Stomach smooth muscle (tissue), 2 donors: Measurements from ENCODE around the gene LYPD6B.

Source experiments
- H3K27ac ChIP-seq: one replicate; pipeline ENCODE4 v1.7.0; 2013; ENCODE audit warnings: mild to moderate bottlenecking, low read length, inconsistent platforms
- H3K27me3 ChIP-seq, 2 donors: one replicate each; pipeline ENCODE4 v1.7.0; 2013; ENCODE audit warnings: low read length in 2 of 2; ENCODE audit not compliant: insufficient read depth in 2 of 2, control insufficient read depth in 1 of 2
- H3K36me3 ChIP-seq, 2 donors: one replicate each; pipeline ENCODE4 v1.7.0; 2013; ENCODE audit warnings: low read length in 2 of 2; ENCODE audit not compliant: control insufficient read depth in 2 of 2, insufficient read depth in 2 of 2
- H3K4me1 ChIP-seq: one replicate; pipeline ENCODE4 v1.7.0; 2013; ENCODE audit warnings: low read length; ENCODE audit not compliant: control insufficient read depth, insufficient read depth
- H3K4me3 ChIP-seq, 2 donors: one replicate each; pipeline ENCODE4 v1.7.0; 2013; ENCODE audit warnings: low read length in 2 of 2
- H3K9ac ChIP-seq, 2 donors: one replicate each; pipeline ENCODE4 v1.7.0; 2013; ENCODE audit warnings: low read length in 2 of 2, mild to moderate bottlenecking in 1 of 2
- H3K9me3 ChIP-seq, 2 donors: one replicate each; pipeline ENCODE4 v1.7.0; 2013; ENCODE audit warnings: low read length in 2 of 2; ENCODE audit not compliant: control insufficient read depth in 2 of 2
- donor health status: healthy.
- donor health status: Pancreatic carcinoma.

LYPD6B gene

DNA sequence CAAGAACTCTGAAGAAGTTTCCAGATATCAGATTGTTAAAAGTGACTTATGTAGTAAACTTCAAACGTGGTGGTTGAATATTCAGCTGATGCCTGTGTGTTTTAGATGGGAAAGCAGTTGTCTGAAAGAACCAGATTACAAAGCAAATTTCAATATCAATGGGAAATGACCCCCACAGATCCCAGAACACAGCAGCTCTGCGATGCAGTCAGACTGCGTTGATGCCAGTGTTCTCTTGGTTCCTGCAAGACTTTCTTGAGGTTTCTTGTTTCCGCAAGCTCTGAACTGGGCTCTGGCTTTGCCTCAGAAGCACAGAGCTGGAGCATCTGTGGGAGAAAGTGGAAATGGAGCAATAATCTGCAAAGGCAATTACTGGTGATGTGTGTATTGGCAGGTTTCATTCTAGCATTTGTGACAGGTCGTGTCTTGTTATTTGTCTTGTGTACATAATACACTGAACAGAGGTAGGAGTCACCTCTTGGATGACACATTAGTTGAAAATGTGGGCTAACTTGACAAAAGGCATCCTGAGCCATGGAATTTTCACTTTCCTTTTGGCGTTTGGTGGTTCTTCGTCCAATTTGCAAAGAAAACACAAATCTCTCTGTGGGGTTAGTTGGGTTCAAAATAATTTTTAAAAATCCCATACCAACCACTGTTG, 10.8 kb upstream of the LYPD6B start:
- H3K4me1 ChIP-seq = no peaks in the 10 kb centered on the region
- no peak overlapping the region for H3K9ac ChIP-seq
- no peaks in the 10 kb centered on the region for H3K36me3 ChIP-seq
- H3K9me3 ChIP-seq = peaks cover 0 to 2% of the 10 kb centered on the region in 2 donors
- peaks cover 6% of the 10 kb centered on the region in 2 donors for H3K27me3 ChIP-seq
- no peak overlapping the region for H3K4me3 ChIP-seq
- H3K27ac ChIP-seq = no peak overlapping the region

DNA sequence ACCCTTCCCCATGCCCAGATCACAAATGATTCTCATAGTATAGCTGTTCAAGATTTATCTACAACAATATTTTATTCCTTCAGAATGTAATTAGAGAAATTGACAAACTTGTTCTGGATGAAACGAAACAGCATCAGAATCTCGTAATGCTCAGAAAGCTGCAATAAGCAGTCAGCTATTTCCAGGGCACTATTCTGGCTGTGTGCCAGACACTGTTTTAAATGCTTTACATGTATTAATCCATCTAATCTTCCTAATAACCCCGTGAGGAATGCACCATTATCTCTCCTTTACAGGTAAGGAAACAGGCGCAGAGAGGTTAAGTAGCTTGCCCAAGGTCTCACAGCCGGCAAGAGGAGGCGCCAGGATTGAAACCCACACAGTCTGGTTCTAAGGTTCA, 10.1 kb upstream of the LYPD6B start:
- Histone ChIP-seq H3K4me3 (no peak overlapping the region), H3K27ac (no peak overlapping the region), H3K4me1 (no peaks in the 10 kb centered on the region), H3K36me3 (no peaks in the 10 kb centered on the region), H3K27me3 (peaks cover 6% of the 10 kb centered on the region in 2 donors), H3K9me3 (peaks cover 0 to 2% of the 10 kb centered on the region in 2 donors), H3K9ac (no peak overlapping the region)

DNA sequence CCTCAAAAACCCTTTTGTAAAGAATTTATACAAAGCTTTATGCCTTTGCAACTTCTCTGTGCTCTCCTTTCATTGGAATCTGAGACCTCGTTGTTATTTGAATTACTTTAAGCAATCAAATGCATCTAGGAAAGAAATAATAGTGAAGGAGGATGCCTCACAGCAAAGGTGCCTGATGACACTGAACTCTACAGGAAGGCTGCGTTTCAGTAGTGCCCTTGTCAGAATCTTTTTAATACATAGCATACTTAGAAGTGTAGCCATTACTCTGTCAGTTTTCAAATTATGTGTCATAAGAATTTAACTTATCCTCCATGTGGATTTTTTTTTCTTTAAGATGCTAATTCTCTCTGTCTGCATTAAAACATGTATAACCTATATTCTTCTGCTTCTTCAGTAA, 9.6 kb upstream of the LYPD6B start:
- Histone ChIP-seq H3K27me3 (peaks cover 6% of the 10 kb centered on the region in 2 donors), H3K4me3 (no peak overlapping the region), H3K27ac (no peak overlapping the region)

DNA sequence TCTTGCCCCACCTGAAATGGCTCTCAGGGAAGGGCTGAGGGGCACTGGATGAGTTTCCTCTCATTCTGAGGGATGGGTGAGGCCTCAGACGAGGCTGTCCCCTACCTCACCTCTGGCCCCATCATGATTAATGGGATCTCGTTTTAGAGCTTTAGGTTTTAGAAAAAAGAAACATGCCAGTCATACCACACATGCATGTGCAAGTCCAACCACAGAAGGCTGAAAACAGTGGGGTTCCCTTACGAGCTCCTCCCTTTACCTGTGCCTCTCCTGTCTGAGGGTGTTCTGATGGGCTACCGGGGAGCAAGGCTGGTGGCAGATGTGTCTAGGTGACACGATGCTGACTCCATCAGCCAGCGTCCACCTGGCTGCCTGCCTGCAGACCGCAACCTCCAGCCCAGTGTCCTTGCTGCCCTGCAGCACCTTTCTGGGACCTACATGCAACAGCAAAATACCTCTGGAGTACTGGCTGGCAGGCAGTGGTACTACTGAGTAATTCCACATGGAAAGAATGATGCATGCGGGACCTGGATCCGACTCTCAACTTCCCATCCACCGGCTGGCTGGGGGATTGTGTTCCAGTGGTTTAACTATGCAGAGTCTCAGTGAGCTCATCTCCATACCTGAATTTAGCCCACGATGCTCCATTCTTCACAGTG, 9.1 kb upstream of the LYPD6B start:
- Histone ChIP-seq H3K27me3 (peaks cover 6 to 9% of the 10 kb centered on the region in 2 donors), H3K4me3 (no peak overlapping the region), H3K36me3 (no peaks in the 10 kb centered on the region), H3K9ac (no peak overlapping the region), H3K9me3 (peaks cover 0 to 2% of the 10 kb centered on the region in 2 donors), H3K27ac (no peak overlapping the region), H3K4me1 (no peaks in the 10 kb centered on the region)

More for the DNA sequence above, 9.6 kb upstream of the LYPD6B start:
- no peaks in the 10 kb centered on the region for H3K36me3 ChIP-seq
- H3K4me1 ChIP-seq = no peaks in the 10 kb centered on the region
- H3K9ac ChIP-seq = no peak overlapping the region
- H3K9me3 ChIP-seq = peaks cover 0 to 2% of the 10 kb centered on the region in 2 donors

DNA sequence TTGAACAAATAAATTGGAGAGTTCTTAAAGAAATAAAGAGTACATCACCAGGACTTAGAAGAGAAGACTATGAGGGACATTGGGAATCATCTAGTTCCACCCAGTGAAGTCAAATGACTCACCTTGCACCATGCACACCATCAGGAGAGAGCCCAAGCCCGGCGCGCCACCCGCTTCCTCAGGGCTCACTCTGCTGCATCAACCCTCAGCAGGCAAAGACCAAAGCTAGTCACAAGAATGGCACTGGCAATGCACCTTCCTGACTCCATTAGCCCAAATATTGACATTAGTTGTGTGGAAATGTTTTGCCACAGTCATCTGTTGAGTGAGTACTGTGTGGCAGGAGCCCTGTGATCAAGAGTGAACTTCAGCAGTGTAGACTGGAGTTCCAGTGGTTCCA, 7.1 kb upstream of the LYPD6B start:
- H3K36me3 ChIP-seq = no peaks in the 10 kb centered on the region
- no peak overlapping the region for H3K27ac ChIP-seq
- no peak overlapping the region for H3K4me3 ChIP-seq
- H3K9ac ChIP-seq = no peak overlapping the region
- no peaks in the 10 kb centered on the region for H3K4me1 ChIP-seq
- H3K9me3 ChIP-seq = peaks cover 0 to 2% of the 10 kb centered on the region in 2 donors
- peaks cover 7 to 11% of the 10 kb centered on the region in 2 donors for H3K27me3 ChIP-seq

DNA sequence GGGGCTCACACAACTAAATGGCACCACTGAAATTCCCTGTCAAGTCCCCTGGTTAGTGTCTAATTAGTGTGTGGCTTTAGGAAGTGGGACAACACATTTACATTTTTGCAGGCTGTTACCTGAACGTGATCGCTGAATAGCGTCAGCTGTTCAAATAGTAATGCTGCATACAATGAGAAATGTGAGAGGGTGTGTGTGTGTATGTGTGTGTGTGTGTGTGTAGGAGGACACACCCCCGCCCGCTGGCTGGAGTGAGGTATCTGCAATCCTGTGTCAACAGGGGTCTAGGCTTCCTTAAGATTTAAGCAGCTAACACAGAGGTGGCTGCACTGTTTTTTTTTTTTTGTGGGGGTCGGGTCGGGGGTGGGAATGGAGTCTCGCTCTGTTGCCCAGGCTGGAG, 4.8 kb upstream of the LYPD6B start:
- no peak overlapping the region for H3K9ac ChIP-seq
- no peaks in the 10 kb centered on the region for H3K36me3 ChIP-seq
- no peak overlapping the region for H3K27ac ChIP-seq
- H3K4me1 ChIP-seq = peaks cover 6% of the 10 kb centered on the region
- H3K27me3 ChIP-seq = peaks cover 19 to 26% of the 10 kb centered on the region in 2 donors
- no peak overlapping the region for H3K4me3 ChIP-seq
- peaks cover 0 to 2% of the 10 kb centered on the region in 2 donors for H3K9me3 ChIP-seq

DNA sequence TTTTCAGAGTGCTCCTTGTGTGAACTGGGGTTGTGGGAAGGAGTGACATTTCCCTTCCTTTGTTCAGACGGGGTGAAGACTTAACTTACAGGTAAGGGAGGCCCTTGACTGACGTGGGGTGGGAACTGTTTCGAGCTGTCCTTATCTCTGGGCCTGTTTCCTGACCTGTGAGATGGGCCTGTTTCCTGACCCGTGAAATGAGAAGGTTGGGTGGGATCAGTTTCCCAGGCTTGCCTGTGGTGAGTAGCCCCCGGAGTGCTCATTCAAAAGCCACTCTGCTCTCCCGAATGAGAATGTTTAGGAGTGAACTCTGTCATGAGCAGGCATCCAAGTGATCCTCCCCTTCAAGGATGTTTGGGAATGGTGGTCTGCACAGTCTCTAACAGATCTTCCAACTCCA, 4.1 kb upstream of the LYPD6B start:
- Histone ChIP-seq H3K9me3 (peaks cover 0 to 2% of the 10 kb centered on the region in 2 donors), H3K4me3 (no peak overlapping the region), H3K9ac (no peak overlapping the region), H3K27me3 (peaks cover 20 to 31% of the 10 kb centered on the region in 2 donors), H3K36me3 (no peaks in the 10 kb centered on the region), H3K27ac (no peak overlapping the region), H3K4me1 (peaks cover 6% of the 10 kb centered on the region)

DNA sequence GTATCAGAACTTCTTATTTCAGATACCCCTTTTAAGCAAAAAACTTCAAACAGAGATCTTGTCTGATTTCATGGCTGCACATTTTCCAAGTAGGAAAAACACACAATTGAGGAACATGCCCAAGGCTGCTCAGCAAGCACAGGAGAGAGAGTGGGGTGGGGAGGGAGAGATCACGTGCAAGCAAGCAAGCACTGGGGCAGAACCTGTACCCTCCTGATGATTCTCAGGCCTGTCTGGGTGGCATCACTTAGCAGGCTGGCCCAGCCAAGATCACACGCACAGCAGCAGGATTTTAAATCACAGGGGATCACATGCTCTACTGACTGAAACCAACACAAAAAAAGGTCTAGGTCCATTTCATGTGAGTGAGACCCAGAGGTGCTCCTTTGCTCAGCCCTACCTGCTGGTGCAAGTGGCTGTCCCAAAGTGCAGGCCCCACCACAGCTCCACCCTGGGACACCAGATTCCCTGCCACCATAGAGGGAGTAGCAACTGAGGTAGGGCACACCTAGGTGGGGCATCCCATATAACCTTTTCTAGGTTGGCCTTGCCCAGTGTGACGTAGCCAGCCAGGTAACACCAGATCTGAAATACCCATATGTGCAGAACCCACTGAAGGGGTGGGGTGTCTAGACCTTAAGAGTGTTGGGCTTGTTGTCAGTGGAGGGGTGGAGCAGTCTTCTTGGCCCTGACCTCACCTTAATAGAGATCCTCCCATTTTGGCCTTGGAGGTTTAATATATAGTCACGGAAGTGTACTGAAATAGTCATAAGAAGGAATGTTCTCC, 1.8 kb upstream of the LYPD6B start:
- Histone ChIP-seq H3K4me1 (peaks cover 6% of the 10 kb centered on the region), H3K27me3 (peaks cover 22 to 30% of the 10 kb centered on the region in 2 donors), H3K27ac (no peak overlapping the region), H3K9me3 (no peaks in the 10 kb centered on the region), H3K4me3 (no peak overlapping the region), H3K9ac (no peak overlapping the region), H3K36me3 (no peaks in the 10 kb centered on the region)

DNA sequence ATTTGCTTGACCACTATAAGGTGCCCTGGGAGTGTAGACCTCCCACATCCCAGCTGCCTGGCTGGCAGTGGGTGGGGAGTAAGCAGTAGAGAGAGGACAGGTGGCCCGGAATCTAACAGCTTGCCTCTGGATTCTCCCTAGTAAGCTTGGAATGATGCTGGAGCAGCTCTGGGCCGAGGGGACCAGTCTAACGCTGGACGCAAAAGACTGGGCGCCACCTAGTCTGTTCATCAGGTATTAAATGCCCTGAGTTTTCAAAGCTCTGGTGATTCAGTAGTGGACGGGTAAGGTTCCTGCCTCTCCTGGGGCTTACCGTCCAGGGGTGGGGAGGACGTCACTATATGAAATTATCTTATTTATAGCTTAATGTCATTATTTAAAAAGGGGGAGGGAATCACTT, 648 bp upstream of the LYPD6B start:
- Histone ChIP-seq H3K27me3 (peaks cover 22 to 30% of the 10 kb centered on the region in 2 donors), H3K27ac (no peak overlapping the region), H3K4me3 (no peak overlapping the region), H3K9ac (no peak overlapping the region), H3K4me1 (peaks cover 6% of the 10 kb centered on the region), H3K36me3 (no peaks in the 10 kb centered on the region), H3K9me3 (no peaks in the 10 kb centered on the region)

DNA sequence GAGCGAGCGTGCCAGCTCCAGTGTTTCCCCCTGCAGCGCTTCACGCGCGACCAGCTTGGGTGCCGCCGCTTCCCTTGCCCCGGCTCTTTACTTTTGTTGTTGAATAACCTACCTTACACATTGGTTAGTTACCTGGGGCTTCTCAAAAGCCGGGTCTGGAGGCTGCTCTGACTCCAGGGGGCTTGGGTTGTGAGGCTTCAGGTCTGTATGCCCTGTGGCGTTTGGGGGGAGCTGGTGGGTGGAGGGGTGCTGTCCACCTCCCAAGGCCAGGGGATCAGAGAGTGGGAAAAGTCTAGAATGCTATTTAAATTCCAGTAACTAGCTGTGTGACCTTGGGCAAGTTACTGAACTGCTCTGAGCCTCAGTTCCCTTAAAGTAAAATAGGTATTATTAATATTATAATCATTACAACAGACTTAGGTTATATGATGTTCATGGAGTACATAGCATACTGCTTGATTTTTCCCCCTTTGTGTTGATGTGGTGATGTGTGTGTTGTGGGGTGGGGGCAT, 770 bp downstream of the LYPD6B start:
- H3K36me3 ChIP-seq = no peaks in the 10 kb centered on the region
- no peak overlapping the region for H3K27ac ChIP-seq
- H3K9ac ChIP-seq = no peak overlapping the region
- H3K27me3 ChIP-seq = peaks cover 21 to 30% of the 10 kb centered on the region in 2 donors
- H3K9me3 ChIP-seq = no peaks in the 10 kb centered on the region
- H3K4me1 ChIP-seq = peaks cover 6% of the 10 kb centered on the region
- peak overlapping the region in 1 of 2 donors; percentile 44 for H3K4me3 ChIP-seq
